MCF 10A (cell line): ENCODE measurements around the gene CD24. TPM values are rescaled to one million over a fixed set of nuclear protein-coding genes. Genes with fewer than 3 reads are reported as not detected.
"Not testable (repeated sequence)": the region's sequence is repeated elsewhere in the genome, so short reads cannot be mapped to it uniquely, and the experiment has no call there.

Source experiments
- BruUV-seq: library from RNA; stranded (reverse); fragments of 400-500 nt; replicated peaks from 2 replicates; lab custom pipeline; 2021; lab: Mats Ljungman, UMichigan
- CTCF ChIA-PET: fragments of 300-600 bp; sonication (Branson Sonifier 250); formaldehyde crosslinking; extraction: SDS; loops from one replicate; lab custom pipeline; 2021; ENCODE audit warnings: antibody characterized with exemption, inconsistent platforms; lab: Yijun Ruan, JAX
- POLR2A ChIA-PET: fragments of 300-600, 350-650 bp; sonication (Branson Sonifier 250); formaldehyde crosslinking; extraction: SDS; loops from one replicate; lab custom pipeline; 2020; ENCODE audit warnings: antibody characterized with exemption, inconsistent platforms; lab: Yijun Ruan, JAX
- DNase-seq: peaks from one replicate; pipeline ENCODE4 v3.0.0-alpha.2; 2018; ENCODE audit not compliant: unreplicated experiment
- H3K27ac Mint-ChIP-seq: one replicate; pipeline ENCODE4 v1.8.0; 2022; ENCODE audit warnings: mild to moderate bottlenecking, low read depth, mixed read lengths; ENCODE audit not compliant: unreplicated experiment
- H3K27me3 Mint-ChIP-seq: one replicate; pipeline ENCODE4 v1.8.0; 2022; ENCODE audit warnings: mixed read lengths; ENCODE audit not compliant: insufficient read depth, unreplicated experiment
- H3K36me3 Mint-ChIP-seq: one replicate; pipeline ENCODE4 v1.8.0; 2022; ENCODE audit warnings: mild to moderate bottlenecking, moderate library complexity, mixed read lengths; ENCODE audit not compliant: insufficient read depth, unreplicated experiment
- H3K4me1 Mint-ChIP-seq: one replicate; pipeline ENCODE4 v1.8.0; 2022; ENCODE audit warnings: mixed read lengths; ENCODE audit not compliant: insufficient read depth, unreplicated experiment
- H3K4me3 Mint-ChIP-seq: one replicate; pipeline ENCODE4 v1.8.0; 2022; ENCODE audit warnings: mild to moderate bottlenecking, moderate library complexity, mixed read lengths; ENCODE audit not compliant: unreplicated experiment
- H3K9me3 Mint-ChIP-seq: one replicate; pipeline ENCODE4 v1.8.0; 2022; ENCODE audit warnings: mixed read lengths; ENCODE audit not compliant: unreplicated experiment
- intact Hi-C: fragments of 100-400 bp; cut with micrococcal nuclease; formaldehyde crosslinking; loops from 2 replicates; pipeline ENCODE4 v1.14.1; 2022
- total RNA-seq: library from RNA; stranded (reverse); gene quantifications from 2 replicates; pipeline ENCODE4 v1.2.3, GENCODE V29; 2022
- TF ChIP-seq, protein P1 (sequence below): fragments of 200-600 bp; IDR thresholded peaks from one replicate; pipeline ENCODE4 v1.8.0; 2022; ENCODE audit warnings: antibody characterized with exemption, mild to moderate bottlenecking; ENCODE audit not compliant: unreplicated experiment

Gene CD24
- total RNA-seq, 1 experiment from 2014 or later = 10.4 TPM

DNA sequence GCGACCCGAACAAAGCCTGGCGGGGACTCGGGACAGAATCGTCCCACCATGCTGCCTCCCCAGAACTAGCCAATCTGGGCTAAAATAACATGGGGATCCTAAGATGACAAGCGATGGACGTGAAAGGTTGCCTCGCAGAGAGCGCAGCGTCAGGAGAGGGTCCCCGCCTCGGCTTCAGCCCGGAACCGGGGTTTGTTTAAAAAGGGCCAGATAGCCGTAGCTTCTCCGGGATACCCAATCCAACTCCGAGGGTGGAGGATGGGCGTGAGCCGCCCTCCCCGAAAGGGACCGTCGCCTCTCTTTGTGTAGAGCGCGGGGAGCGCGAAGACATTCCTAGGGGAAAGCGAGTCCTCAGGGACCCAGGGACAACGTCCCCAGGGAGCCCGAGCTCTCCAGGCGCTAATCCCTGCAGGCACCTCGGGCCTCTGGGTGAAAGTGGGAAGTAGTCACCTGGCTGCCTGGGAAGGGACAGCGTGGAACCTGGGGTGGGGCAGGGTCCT, 643 bp downstream of the CD24 start:
- TF ChIP-seq, protein P1, sequence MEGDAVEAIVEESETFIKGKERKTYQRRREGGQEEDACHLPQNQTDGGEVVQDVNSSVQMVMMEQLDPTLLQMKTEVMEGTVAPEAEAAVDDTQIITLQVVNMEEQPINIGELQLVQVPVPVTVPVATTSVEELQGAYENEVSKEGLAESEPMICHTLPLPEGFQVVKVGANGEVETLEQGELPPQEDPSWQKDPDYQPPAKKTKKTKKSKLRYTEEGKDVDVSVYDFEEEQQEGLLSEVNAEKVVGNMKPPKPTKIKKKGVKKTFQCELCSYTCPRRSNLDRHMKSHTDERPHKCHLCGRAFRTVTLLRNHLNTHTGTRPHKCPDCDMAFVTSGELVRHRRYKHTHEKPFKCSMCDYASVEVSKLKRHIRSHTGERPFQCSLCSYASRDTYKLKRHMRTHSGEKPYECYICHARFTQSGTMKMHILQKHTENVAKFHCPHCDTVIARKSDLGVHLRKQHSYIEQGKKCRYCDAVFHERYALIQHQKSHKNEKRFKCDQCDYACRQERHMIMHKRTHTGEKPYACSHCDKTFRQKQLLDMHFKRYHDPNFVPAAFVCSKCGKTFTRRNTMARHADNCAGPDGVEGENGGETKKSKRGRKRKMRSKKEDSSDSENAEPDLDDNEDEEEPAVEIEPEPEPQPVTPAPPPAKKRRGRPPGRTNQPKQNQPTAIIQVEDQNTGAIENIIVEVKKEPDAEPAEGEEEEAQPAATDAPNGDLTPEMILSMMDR = no peak
- POLR2A ChIA-PET = interaction anchor here (0.6 to 0.7 kb wide), 2 partner anchors 367 to 1587 kb away, joined by 3 read pairs; no protein-coding TSS in a partner anchor
- Mint-ChIP-seq H3K4me3 (peak overlapping the region; percentile 78), H3K27me3 (no peaks in the 10 kb centered on the region), H3K36me3 (no peaks in the 10 kb centered on the region), H3K9me3 (no peaks in the 10 kb centered on the region), H3K27ac (no peak overlapping the region), H3K4me1 (no peaks in the 10 kb centered on the region)
- TSS peak; percentile 23 for BruUV-seq
- intact Hi-C loops = loop anchor here (10.0 kb wide), 1 partner anchor 169 kb away; no protein-coding TSS in a partner anchor
- peak; percentile 33 for DNase-seq
- CTCF ChIA-PET = interaction anchor here (0.6 to 1.0 kb wide), 7 partner anchors 171 to 529 kb away, joined by 3 to 5 read pairs (median 3); no protein-coding TSS in a partner anchor

DNA sequence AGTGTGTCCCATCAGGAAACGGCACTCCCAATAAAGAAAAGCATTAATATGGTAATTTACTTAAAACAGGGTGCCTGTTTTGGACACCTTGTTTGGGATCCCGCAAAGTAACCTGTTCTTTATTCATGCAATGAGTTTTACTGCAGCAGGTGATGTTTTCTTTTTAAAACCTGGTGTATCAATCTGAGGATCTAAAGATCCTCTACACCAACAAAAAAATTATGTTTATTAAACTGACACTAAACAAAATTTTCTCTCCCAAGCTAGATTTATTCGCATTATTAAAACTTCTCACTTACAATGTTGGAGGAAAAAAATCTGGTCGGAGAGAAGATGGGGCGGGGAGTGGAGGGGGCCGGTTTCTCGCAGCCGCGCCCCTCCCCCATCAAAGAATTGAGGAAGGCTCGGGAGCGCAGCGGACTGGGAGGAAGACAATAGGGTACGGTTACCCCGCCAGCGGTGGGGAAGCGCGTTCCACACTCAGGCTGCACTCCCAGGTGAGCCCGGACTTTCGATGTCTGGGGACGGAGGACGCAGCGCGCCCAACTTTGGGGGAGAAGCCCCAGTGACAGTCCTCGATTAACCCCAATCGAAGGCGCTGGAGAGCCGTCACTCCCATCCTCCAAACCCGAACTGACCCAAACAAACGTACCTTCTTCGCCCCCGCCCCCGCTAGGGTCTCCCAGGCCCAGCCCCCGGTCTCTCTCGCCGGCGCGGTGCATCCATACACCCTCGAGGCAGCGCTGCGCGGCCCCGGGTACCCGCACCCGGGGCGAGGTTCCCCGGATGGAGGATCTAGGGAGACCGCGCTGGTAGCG, 1.3 kb downstream of the CD24 start:
- DNase-seq = peak; percentile 7
- no TSS peak for BruUV-seq
- ChIA-PET POLR2A (interaction anchor here (0.6 to 0.7 kb wide), 2 partner anchors 366 to 1586 kb away, joined by 3 read pairs; no protein-coding TSS in a partner anchor), CTCF (interaction anchor here (0.6 to 1.0 kb wide), 6 partner anchors 23 to 528 kb away, joined by 3 to 5 read pairs (median 4); no protein-coding TSS in a partner anchor)
- H3K4me1 Mint-ChIP-seq = no peaks in the 10 kb centered on the region
- TF ChIP-seq, protein P1 = no peak
- H3K9me3 Mint-ChIP-seq = no peaks in the 10 kb centered on the region
- intact Hi-C loops = loop anchor here (10.0 kb wide), 1 partner anchor 168 kb away; no protein-coding TSS in a partner anchor
- H3K36me3 Mint-ChIP-seq = no peaks in the 10 kb centered on the region
- H3K4me3 Mint-ChIP-seq = peak overlapping the region; percentile 78
- H3K27ac Mint-ChIP-seq = no peak overlapping the region
- no peaks in the 10 kb centered on the region for H3K27me3 Mint-ChIP-seq

DNA sequence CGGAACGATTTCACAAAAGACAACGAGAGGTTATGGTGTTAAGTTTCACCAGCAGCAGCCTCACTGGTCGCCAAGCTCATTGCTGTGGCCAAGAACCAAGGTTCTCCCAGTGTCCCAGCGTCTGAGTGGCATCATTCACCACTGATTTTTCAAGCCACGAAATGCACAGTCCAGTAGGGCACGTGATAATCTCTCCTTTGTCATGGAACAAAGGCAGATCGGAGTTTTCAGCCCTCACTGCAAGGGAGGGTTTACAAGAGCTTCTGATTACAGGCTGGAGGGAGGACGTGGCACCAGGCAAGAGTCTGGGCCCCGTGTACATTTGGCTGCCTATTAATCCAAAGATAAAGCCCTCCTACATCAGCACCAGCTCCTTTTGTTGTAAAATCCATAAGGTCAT, 2.0 kb downstream of the CD24 start:
- H3K4me1 Mint-ChIP-seq = no peaks in the 10 kb centered on the region
- H3K27ac Mint-ChIP-seq = no peak overlapping the region
- DNase-seq = no peak
- no TSS peak for BruUV-seq
- ChIA-PET CTCF (interaction anchor here (0.7 to 0.9 kb wide), 2 partner anchors 22 to 370 kb away, joined by 3 to 4 read pairs; no protein-coding TSS in a partner anchor), POLR2A (no interaction called here)
- H3K27me3 Mint-ChIP-seq = no peaks in the 10 kb centered on the region
- H3K9me3 Mint-ChIP-seq = no peaks in the 10 kb centered on the region
- no peaks in the 10 kb centered on the region for H3K36me3 Mint-ChIP-seq
- no peak overlapping the region for H3K4me3 Mint-ChIP-seq
- TF ChIP-seq, protein P1 = no peak
- intact Hi-C loops = loop anchor here (10.0 kb wide), 1 partner anchor 168 kb away; no protein-coding TSS in a partner anchor

DNA sequence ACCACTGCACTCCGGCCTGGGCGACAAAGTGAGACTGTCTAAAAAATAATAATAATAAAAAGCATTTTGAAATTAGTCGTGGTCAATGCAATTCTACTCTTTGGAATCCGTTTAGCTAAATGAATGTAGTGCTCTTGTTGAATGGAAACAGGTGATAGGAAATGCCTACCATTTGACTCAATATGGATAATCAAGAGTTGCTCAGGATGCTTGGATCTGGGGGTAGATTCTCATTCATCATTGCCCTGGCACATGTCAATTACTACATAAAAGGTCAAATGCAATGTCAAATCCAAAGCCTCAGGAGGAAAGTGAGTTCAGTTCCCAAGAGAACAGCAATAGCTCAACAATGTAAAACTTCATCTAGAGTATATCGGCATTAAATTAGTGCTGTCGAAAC, 3.8 kb downstream of the CD24 start:
- BruUV-seq, H3K4me3 Mint-ChIP-seq, H3K27me3 Mint-ChIP-seq, DNase-seq, H3K9me3 Mint-ChIP-seq, POLR2A ChIA-PET, CTCF ChIA-PET, H3K36me3 Mint-ChIP-seq, H3K4me1 Mint-ChIP-seq, H3K27ac Mint-ChIP-seq: not testable (repeated sequence)
- intact Hi-C loops = loop anchor here (10.0 kb wide), 1 partner anchor 166 kb away; no protein-coding TSS in a partner anchor
